Fibroblast of lung (primary cell): ENCODE measurements around the gene USP46.

Experiments
- EZH2 ChIP-seq: IDR thresholded peaks from 2 replicates; pipeline ENCODE4 v1.5.1; 2012; ENCODE audit warnings: low read length, control low read depth, mild to moderate bottlenecking; ENCODE audit errors: missing control alignments
- TF ChIP-seq, protein P1 (sequence below), 2 donors: IDR thresholded peaks in 1 of 2; conservative IDR thresholded peaks in 1 of 2; 1 replicate in 1 of 2; 2 replicates in 1 of 2; pipeline ENCODE4 v1.5.1; 2011 to 2012; ENCODE audit warnings: low read length in 2 of 2, control low read depth in 1 of 2, inconsistent platforms in 1 of 2, low read depth in 1 of 2, mild to moderate bottlenecking in 1 of 2

DNA sequence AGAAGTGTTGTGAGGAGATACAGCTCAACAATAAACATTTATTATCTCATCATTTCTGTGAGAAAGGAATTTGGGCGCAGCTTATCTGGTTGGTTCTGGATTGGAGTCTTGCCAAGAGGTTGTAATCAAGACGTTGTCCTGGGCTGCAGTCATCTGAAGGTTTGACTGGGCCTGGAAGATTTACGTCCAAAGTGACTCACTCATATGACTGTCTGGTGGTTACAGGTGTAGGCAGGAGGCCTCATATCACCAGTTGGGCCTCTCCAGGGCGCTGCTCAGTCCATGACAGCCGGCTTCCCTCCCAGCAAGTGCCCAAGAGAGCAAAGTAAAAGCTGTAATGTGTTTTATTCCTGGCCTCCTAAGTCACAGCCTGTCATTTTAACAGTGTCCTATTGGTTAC, 106.3 kb downstream of the USP46 start:
- TF ChIP-seq, protein P1, sequence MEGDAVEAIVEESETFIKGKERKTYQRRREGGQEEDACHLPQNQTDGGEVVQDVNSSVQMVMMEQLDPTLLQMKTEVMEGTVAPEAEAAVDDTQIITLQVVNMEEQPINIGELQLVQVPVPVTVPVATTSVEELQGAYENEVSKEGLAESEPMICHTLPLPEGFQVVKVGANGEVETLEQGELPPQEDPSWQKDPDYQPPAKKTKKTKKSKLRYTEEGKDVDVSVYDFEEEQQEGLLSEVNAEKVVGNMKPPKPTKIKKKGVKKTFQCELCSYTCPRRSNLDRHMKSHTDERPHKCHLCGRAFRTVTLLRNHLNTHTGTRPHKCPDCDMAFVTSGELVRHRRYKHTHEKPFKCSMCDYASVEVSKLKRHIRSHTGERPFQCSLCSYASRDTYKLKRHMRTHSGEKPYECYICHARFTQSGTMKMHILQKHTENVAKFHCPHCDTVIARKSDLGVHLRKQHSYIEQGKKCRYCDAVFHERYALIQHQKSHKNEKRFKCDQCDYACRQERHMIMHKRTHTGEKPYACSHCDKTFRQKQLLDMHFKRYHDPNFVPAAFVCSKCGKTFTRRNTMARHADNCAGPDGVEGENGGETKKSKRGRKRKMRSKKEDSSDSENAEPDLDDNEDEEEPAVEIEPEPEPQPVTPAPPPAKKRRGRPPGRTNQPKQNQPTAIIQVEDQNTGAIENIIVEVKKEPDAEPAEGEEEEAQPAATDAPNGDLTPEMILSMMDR (conservative IDR thresholded peaks at IDR 0.05 in 1 of 2, IDR thresholded peaks at IDR 0.05 in 1 of 2; ENCODE audit: low read depth in 1 of 2, low read length in 2 of 2), result no peak
- TF ChIP-seq EZH2, result no peak
